NCI-H345 (cell line): ENCODE results near the gene NELFCD.
"Not testable (repeated sequence)": the region's sequence is repeated elsewhere in the genome, so short reads cannot be mapped to it uniquely, and the experiment has no call there.

ENCODE experiments used
- DNase-seq: peaks from one replicate; lab custom pipeline; 2025; lab: John Stamatoyannopoulos, UW

NELFCD gene

GRCh38 chr20:58973179-58973578, 7.9 kb upstream of the NELFCD start:
- DNase-seq = no peak

- no peak for DNase-seq
Observed at GRCh38 chr20:58973866-58974265, 7.2 kb upstream of the NELFCD start.

- no peak for DNase-seq
Observed at GRCh38 chr20:58975353-58975752, 5.7 kb upstream of the NELFCD start.

- no peak for DNase-seq
Observed at GRCh38 chr20:58976061-58976730, 4.9 kb upstream of the NELFCD start.

GRCh38 chr20:58978351-58979190, 2.5 kb upstream of the NELFCD start:
- no peak for DNase-seq

- DNase-seq = peak; percentile 20
Observed at GRCh38 chr20:58981628-58982364, 740 bp downstream of the NELFCD start.

- DNase-seq = no peak
Observed at GRCh38 chr20:58982406-58983114, 1.5 kb downstream of the NELFCD start.

- DNase-seq = not testable (repeated sequence)
Observed at GRCh38 chr20:58983115-58983468, 2.0 kb downstream of the NELFCD start.

GRCh38 chr20:58984691-58985090, 3.6 kb downstream of the NELFCD start:
- no peak for DNase-seq

GRCh38 chr20:58985656-58986055, 4.6 kb downstream of the NELFCD start:
- DNase-seq = no peak

GRCh38 chr20:58986286-58986967, 5.4 kb downstream of the NELFCD start:
- DNase-seq = no peak

- DNase-seq = no peak
Observed at GRCh38 chr20:58986968-58987517, 6.0 kb downstream of the NELFCD start.

- DNase-seq = no peak
Observed at GRCh38 chr20:58987790-58988564, 6.9 kb downstream of the NELFCD start.

GRCh38 chr20:58988565-58988882, 7.5 kb downstream of the NELFCD start:
- no peak for DNase-seq

- DNase-seq = no peak
Observed at GRCh38 chr20:58989196-58989595, 8.1 kb downstream of the NELFCD start.

GRCh38 chr20:58990651-58991445, 9.8 kb downstream of the NELFCD start:
- DNase-seq = no peak

GRCh38 chr20:58991715-58992114, 10.7 kb downstream of the NELFCD start:
- no peak for DNase-seq

- no peak for DNase-seq
Observed at GRCh38 chr20:58992911-58993310, 11.9 kb downstream of the NELFCD start.

- no peak for DNase-seq
Observed at GRCh38 chr20:58993332-58994248, 12.5 kb downstream of the NELFCD start.
